ENCODE results near the gene APBA2.

APBA2 gene

GRCh38 chr15:29133791-29134190 is 248.0 kb downstream of the APBA2 start:
- DNase-seq (ENCODE audit: low spot score): no peak

- DNase-seq (ENCODE audit: low spot score): no peak
Measured at GRCh38 chr15:29134239-29134638, 248.5 kb downstream of the APBA2 start.

GRCh38 chr15:29134641-29135308 is 249.0 kb downstream of the APBA2 start:
- DNase-seq (ENCODE audit: low spot score): no peak

GRCh38 chr15:29135309-29135657 is 249.5 kb downstream of the APBA2 start:
- DNase-seq (ENCODE audit: low spot score): no peak

- no peak for DNase-seq (ENCODE audit: low spot score)
Measured at GRCh38 chr15:29135702-29136646, 250.2 kb downstream of the APBA2 start.

- no peak for DNase-seq (ENCODE audit: low spot score)
Measured at GRCh38 chr15:29138260-29138659, 252.5 kb downstream of the APBA2 start.

GRCh38 chr15:29139072-29139471 is 253.3 kb downstream of the APBA2 start:
- no peak for DNase-seq (ENCODE audit: low spot score)

GRCh38 chr15:29139540-29140459 is 254.0 kb downstream of the APBA2 start:
- DNase-seq (ENCODE audit: low spot score): peak; percentile 78

- no peak for DNase-seq (ENCODE audit: low spot score)
Measured at GRCh38 chr15:29140475-29141307, 254.9 kb downstream of the APBA2 start.

- no peak for DNase-seq (ENCODE audit: low spot score)
Measured at GRCh38 chr15:29141308-29142128, 255.7 kb downstream of the APBA2 start.

GRCh38 chr15:29142129-29142747 is 256.5 kb downstream of the APBA2 start:
- no peak for DNase-seq (ENCODE audit: low spot score)

- DNase-seq (ENCODE audit: low spot score): no peak
Measured at GRCh38 chr15:29143293-29143692, 257.5 kb downstream of the APBA2 start.

GRCh38 chr15:29143909-29144635 is 258.3 kb downstream of the APBA2 start:
- DNase-seq (ENCODE audit: low spot score): no peak

GRCh38 chr15:29149738-29150075 is 263.9 kb downstream of the APBA2 start:
- no peak for DNase-seq (ENCODE audit: low spot score)

- DNase-seq (ENCODE audit: low spot score): no peak
Measured at GRCh38 chr15:29150515-29151483, 265.0 kb downstream of the APBA2 start.

- no peak for DNase-seq (ENCODE audit: low spot score)
Measured at GRCh38 chr15:29151484-29151857, 265.7 kb downstream of the APBA2 start.

- no peak for DNase-seq (ENCODE audit: low spot score)
Measured at GRCh38 chr15:29156521-29156920, 270.7 kb downstream of the APBA2 start.

- DNase-seq (ENCODE audit: low spot score): no peak
Measured at GRCh38 chr15:29159771-29160455, 274.1 kb downstream of the APBA2 start.

Measured in HuH-7.5 (cell line).